ENCODE results near the gene GNAS.

The GNAS gene

GRCh38 chr20:58854638-58855471, 2.3 kb downstream of the GNAS start:
- no peak for DNase-seq

GRCh38 chr20:58855506-58856389, 3.2 kb downstream of the GNAS start:
- no peak for DNase-seq

GRCh38 chr20:58863044-58863790, 10.7 kb downstream of the GNAS start:
- no peak for DNase-seq

GRCh38 chr20:58864346-58864745, 11.8 kb downstream of the GNAS start:
- no peak for DNase-seq

- no peak for DNase-seq
These were observed 13.3 kb downstream of the GNAS start for GRCh38 chr20:58865843-58866242.

GRCh38 chr20:58867211-58867610, 14.7 kb downstream of the GNAS start:
- DNase-seq: no peak

GRCh38 chr20:58868795-58869194, 16.3 kb downstream of the GNAS start:
- no peak for DNase-seq

- no peak for DNase-seq
These were observed 17.2 kb downstream of the GNAS start for GRCh38 chr20:58869662-58870227.

- peak; percentile 63 to 66 for DNase-seq
These were observed 17.9 kb downstream of the GNAS start for GRCh38 chr20:58870293-58871014.

GRCh38 chr20:58871533-58872102, 19.1 kb downstream of the GNAS start:
- no peak for DNase-seq

GRCh38 chr20:58874469-58874868, 22.0 kb downstream of the GNAS start:
- no peak for DNase-seq

GRCh38 chr20:58875111-58875510, 22.6 kb downstream of the GNAS start:
- no peak for DNase-seq

- DNase-seq: no peak
These were observed 23.1 kb downstream of the GNAS start for GRCh38 chr20:58875541-58876134.

GRCh38 chr20:58876437-58876836, 23.9 kb downstream of the GNAS start:
- DNase-seq: no peak

GRCh38 chr20:58877050-58877975, 24.8 kb downstream of the GNAS start:
- DNase-seq: no peak

GRCh38 chr20:58877976-58878360, 25.5 kb downstream of the GNAS start:
- no peak for DNase-seq

- no peak for DNase-seq
These were observed 25.9 kb downstream of the GNAS start for GRCh38 chr20:58878399-58878798.

- DNase-seq: no peak
These were observed 27.9 kb downstream of the GNAS start for GRCh38 chr20:58880441-58880840.

- no peak for DNase-seq
These were observed 28.7 kb downstream of the GNAS start for GRCh38 chr20:58880994-58881752.
